Epithelial cell of proximal tubule (primary cell): ENCODE data around the gene CDH4. TPM values are rescaled to one million over a fixed set of nuclear protein-coding genes. Genes with fewer than 3 reads are reported as not detected.

Experiments used
- DNase-seq: peaks from one replicate; pipeline ENCODE4 v3.0.0-alpha.2; 2011; ENCODE audit warnings: low read depth
- H3K4me3 ChIP-seq: 2 replicates; pipeline ENCODE4 v1.5.1; 2011; ENCODE audit warnings: low read depth, mild to moderate bottlenecking, low read length
- CTCF ChIP-seq: conservative IDR thresholded peaks from 2 replicates; pipeline ENCODE4 v1.5.1; 2012; ENCODE audit warnings: low read depth, mild to moderate bottlenecking, low read length
- total RNA-seq: library from RNA; depleted of rRNA; stranded (reverse); fragments of >200 nt; gene quantifications from 2 replicates; pipeline ENCODE4 v1.2.3, GENCODE V29; 2015

Gene CDH4
- total RNA-seq, 1 donor from 2014 or later = 17.1 TPM

- TF ChIP-seq CTCF = no peak
- no peak overlapping the region for H3K4me3 ChIP-seq
- no peak for DNase-seq
These were observed 677.5 kb downstream of the CDH4 start for GRCh38 chr20:61929561-61929960.

GRCh38 chr20:61929971-61930666 lies 678.1 kb downstream of the CDH4 start:
- DNase-seq = no peak
- TF ChIP-seq CTCF = no peak
- no peak overlapping the region for H3K4me3 ChIP-seq

- no peak for TF ChIP-seq CTCF
- H3K4me3 ChIP-seq = no peak overlapping the region
These were observed 678.9 kb downstream of the CDH4 start for GRCh38 chr20:61930776-61931475.

GRCh38 chr20:61931476-61932198 lies 679.6 kb downstream of the CDH4 start:
- TF ChIP-seq CTCF = no peak
- H3K4me3 ChIP-seq = no peak overlapping the region

More at GRCh38 chr20:61930776-61931475, 678.9 kb downstream of the CDH4 start:
- DNase-seq = no peak

GRCh38 chr20:61932199-61932592 lies 680.1 kb downstream of the CDH4 start:
- TF ChIP-seq CTCF = no peak
- H3K4me3 ChIP-seq = no peak overlapping the region
- DNase-seq = no peak

More at GRCh38 chr20:61931476-61932198, 679.6 kb downstream of the CDH4 start:
- no peak for DNase-seq

- H3K4me3 ChIP-seq = no peak overlapping the region
- DNase-seq = no peak
- no peak for TF ChIP-seq CTCF
These were observed 680.8 kb downstream of the CDH4 start for GRCh38 chr20:61932711-61933480.
